Measurements from ENCODE around the gene STX3. TPM values are rescaled to one million over a fixed set of nuclear protein-coding genes. Genes with fewer than 3 reads are reported as not detected.

STX3 gene
- total and polyA plus RNA-seq, 2 experiments from 2014 or later = 5.6 to 9.3 TPM

- in situ Hi-C loops (cut with MboI) = loop anchor here (10.0 kb wide), 1 partner anchor 45 kb away; no protein-coding TSS in a partner anchor
- WGBS, 2 experiments (ENCODE audit: low coverage in 1 of 2, low lambda C conversion rate in 2 of 2, missing lambda C conversion rate in 2 of 2) = 58 to 64% methylated on average over 4 of the region's 4 CpGs
- Histone ChIP-seq H3K27ac (no peak overlapping the region), H3K4me1 (ENCODE audit: insufficient read depth) (peaks cover 18% of the 10 kb centered on the region; the same call in 1 of the 2 replicates), H3K79me2 (ENCODE audit: insufficient read depth) (peaks cover 70% of the 10 kb centered on the region), H3K27me3 (replicated peaks; ENCODE audit: insufficient read depth) (no peaks in the 10 kb centered on the region), H3K9me3 (ENCODE audit: low read depth) (no peaks in the 10 kb centered on the region), H3K4me2 (ENCODE audit: unreplicated experiment) (no peak overlapping the region), H3K36me3 (ENCODE audit: low read depth) (no peaks in the 10 kb centered on the region), H4K20me1 (ENCODE audit: insufficient read depth) (no peaks in the 10 kb centered on the region), H3K9me2 (ENCODE audit: insufficient read depth) (no peaks in the 10 kb centered on the region), H2AFZ (no peak overlapping the region), H3F3A (ENCODE audit: insufficient read depth) (peaks cover 11% of the 10 kb centered on the region; the same call in 1 of the 2 replicates), H3K4me3 (no peak overlapping the region), H3K9ac (no peak overlapping the region)
- DNase-seq = no peak
- TF ChIP-seq EZH2 (IDR thresholded peaks at IDR 0.05; ENCODE audit: insufficient read depth, poor library complexity, severe bottlenecking) (no peak), EZH2phosphoT487 (IDR thresholded peaks at IDR 0.05; ENCODE audit: insufficient read depth, low read depth) (no peak)
Observed at GRCh38 chr11:59759900-59760299, 4.7 kb downstream of the STX3 start.

GRCh38 chr11:59760771-59761170, 5.6 kb downstream of the STX3 start:
- Histone ChIP-seq H3K79me2 (ENCODE audit: insufficient read depth) (peaks cover 79% of the 10 kb centered on the region), H3K4me1 (ENCODE audit: insufficient read depth) (peaks cover 18% of the 10 kb centered on the region; the same call in 1 of the 2 replicates), H2AFZ (no peak overlapping the region), H3K4me3 (no peak overlapping the region), H3K36me3 (ENCODE audit: low read depth) (no peaks in the 10 kb centered on the region), H3K9me3 (ENCODE audit: low read depth) (no peaks in the 10 kb centered on the region), H3K27ac (no peak overlapping the region), H3F3A (ENCODE audit: insufficient read depth) (peaks cover 11% of the 10 kb centered on the region; the same call in 1 of the 2 replicates), H3K9me2 (ENCODE audit: insufficient read depth) (no peaks in the 10 kb centered on the region), H3K4me2 (ENCODE audit: unreplicated experiment) (no peak overlapping the region), H3K9ac (no peak overlapping the region), H3K27me3 (replicated peaks; ENCODE audit: insufficient read depth) (no peaks in the 10 kb centered on the region), H4K20me1 (ENCODE audit: insufficient read depth) (no peaks in the 10 kb centered on the region)
- DNase-seq = no peak
- WGBS, 2 experiments (ENCODE audit: low coverage in 1 of 2, low lambda C conversion rate in 2 of 2, missing lambda C conversion rate in 2 of 2) = 95 to 96% methylated on average over 4 of the region's 4 CpGs
- TF ChIP-seq EZH2 (IDR thresholded peaks at IDR 0.05; ENCODE audit: insufficient read depth, poor library complexity, severe bottlenecking) (no peak), EZH2phosphoT487 (IDR thresholded peaks at IDR 0.05; ENCODE audit: insufficient read depth, low read depth) (no peak)
- in situ Hi-C loops (cut with MboI) = no loop called here

GRCh38 chr11:59761993-59762392, 6.8 kb downstream of the STX3 start:
- Histone ChIP-seq H3K36me3 (ENCODE audit: low read depth) (no peaks in the 10 kb centered on the region), H3K4me2 (ENCODE audit: unreplicated experiment) (no peak overlapping the region), H4K20me1 (ENCODE audit: insufficient read depth) (no peaks in the 10 kb centered on the region), H3K9me3 (ENCODE audit: low read depth) (no peaks in the 10 kb centered on the region), H3K27me3 (replicated peaks; ENCODE audit: insufficient read depth) (no peaks in the 10 kb centered on the region), H3K9ac (no peak overlapping the region), H2AFZ (no peak overlapping the region), H3K4me1 (ENCODE audit: insufficient read depth) (peaks cover 7% of the 10 kb centered on the region; the same call in 1 of the 2 replicates), H3F3A (ENCODE audit: insufficient read depth) (no peaks in the 10 kb centered on the region), H3K4me3 (no peak overlapping the region), H3K79me2 (ENCODE audit: insufficient read depth) (peaks cover 90% of the 10 kb centered on the region), H3K9me2 (ENCODE audit: insufficient read depth) (no peaks in the 10 kb centered on the region), H3K27ac (no peak overlapping the region)
- no peak for TF ChIP-seq EZH2phosphoT487 (IDR thresholded peaks at IDR 0.05; ENCODE audit: insufficient read depth, low read depth)
- TF ChIP-seq EZH2 (IDR thresholded peaks at IDR 0.05; ENCODE audit: insufficient read depth, poor library complexity, severe bottlenecking) = no peak
- no peak for DNase-seq
- whole genome bisulfite sequencing, 2 experiments (ENCODE audit: low coverage in 1 of 2, low lambda C conversion rate in 2 of 2, missing lambda C conversion rate in 2 of 2) = 58 to 60% methylated on average over 6 of the region's 6 CpGs
- in situ Hi-C loops (cut with MboI) = no loop called here

GRCh38 chr11:59765068-59765735, 10.0 kb downstream of the STX3 start:
- no peaks in the 10 kb centered on the region for H3K36me3 ChIP-seq (ENCODE audit: low read depth)
- no peak overlapping the region for H3K4me3 ChIP-seq
- no peak for TF ChIP-seq EZH2phosphoT487 (IDR thresholded peaks at IDR 0.05; ENCODE audit: insufficient read depth, low read depth)
- no peak for TF ChIP-seq EZH2 (IDR thresholded peaks at IDR 0.05; ENCODE audit: insufficient read depth, poor library complexity, severe bottlenecking)
- H3K9me2 ChIP-seq (ENCODE audit: insufficient read depth) = no peaks in the 10 kb centered on the region
- H3K4me2 ChIP-seq (ENCODE audit: unreplicated experiment) = no peak overlapping the region
- WGBS, 2 experiments (ENCODE audit: low coverage in 1 of 2, low lambda C conversion rate in 2 of 2, missing lambda C conversion rate in 2 of 2) = 76 to 85% methylated on average over 4 of the region's 4 CpGs
- H3K79me2 ChIP-seq (ENCODE audit: insufficient read depth) = peaks cover 89% of the 10 kb centered on the region
- no peaks in the 10 kb centered on the region for H4K20me1 ChIP-seq (ENCODE audit: insufficient read depth)
- H3F3A ChIP-seq (ENCODE audit: insufficient read depth) = no peaks in the 10 kb centered on the region
- H3K4me1 ChIP-seq (ENCODE audit: insufficient read depth) = peaks cover 6% of the 10 kb centered on the region; the same call in 1 of the 2 replicates
- in situ Hi-C loops (cut with MboI) = no loop called here
- no peak overlapping the region for H3K9ac ChIP-seq
- no peak overlapping the region for H3K27ac ChIP-seq
- no peaks in the 10 kb centered on the region for H3K9me3 ChIP-seq (ENCODE audit: low read depth)
- no peak overlapping the region for H2AFZ ChIP-seq
- no peak for DNase-seq
- no peaks in the 10 kb centered on the region for H3K27me3 ChIP-seq (replicated peaks; ENCODE audit: insufficient read depth)

Measured in GM23248 (cell line).